ENCODE data around the gene DEPP1.

Gene DEPP1

GRCh38 chr10:44950326-44951225 lies 28.0 kb downstream of the DEPP1 start:
- DNase-seq, result no peak

- no peak for DNase-seq
Observed at GRCh38 chr10:44949915-44950314, 28.7 kb downstream of the DEPP1 start.

- no peak for DNase-seq
Observed at GRCh38 chr10:44949127-44949802, 29.3 kb downstream of the DEPP1 start.

GRCh38 chr10:44948642-44949041 lies 30.0 kb downstream of the DEPP1 start:
- no peak for DNase-seq

- DNase-seq, result no peak
Observed at GRCh38 chr10:44947371-44948152, 31.0 kb downstream of the DEPP1 start.

GRCh38 chr10:44946205-44946604 lies 32.4 kb downstream of the DEPP1 start:
- DNase-seq, result no peak

- DNase-seq, result no peak
Observed at GRCh38 chr10:44944354-44944753, 34.3 kb downstream of the DEPP1 start.

- no peak for DNase-seq
Observed at GRCh38 chr10:44939691-44940401, 38.8 kb downstream of the DEPP1 start.

- no peak for DNase-seq
Observed at GRCh38 chr10:44938956-44939355, 39.7 kb downstream of the DEPP1 start.

GRCh38 chr10:44937196-44938005 lies 41.2 kb downstream of the DEPP1 start:
- DNase-seq, result no peak

- DNase-seq, result no peak
Observed at GRCh38 chr10:44936314-44936975, 42.2 kb downstream of the DEPP1 start.

GRCh38 chr10:44935966-44936295 lies 42.7 kb downstream of the DEPP1 start:
- DNase-seq, result no peak

- DNase-seq, result no peak
Observed at GRCh38 chr10:44935201-44935965, 43.2 kb downstream of the DEPP1 start.

- DNase-seq, result no peak
Observed at GRCh38 chr10:44934416-44935200, 44.0 kb downstream of the DEPP1 start.

- no peak for DNase-seq
Observed at GRCh38 chr10:44933451-44934321, 44.9 kb downstream of the DEPP1 start.

- peak; percentile 47 to 51 for DNase-seq
Observed at GRCh38 chr10:44932517-44933450, 45.8 kb downstream of the DEPP1 start.
